Measurements from ENCODE around the gene SMIM45.

SMIM45 gene

DNA sequence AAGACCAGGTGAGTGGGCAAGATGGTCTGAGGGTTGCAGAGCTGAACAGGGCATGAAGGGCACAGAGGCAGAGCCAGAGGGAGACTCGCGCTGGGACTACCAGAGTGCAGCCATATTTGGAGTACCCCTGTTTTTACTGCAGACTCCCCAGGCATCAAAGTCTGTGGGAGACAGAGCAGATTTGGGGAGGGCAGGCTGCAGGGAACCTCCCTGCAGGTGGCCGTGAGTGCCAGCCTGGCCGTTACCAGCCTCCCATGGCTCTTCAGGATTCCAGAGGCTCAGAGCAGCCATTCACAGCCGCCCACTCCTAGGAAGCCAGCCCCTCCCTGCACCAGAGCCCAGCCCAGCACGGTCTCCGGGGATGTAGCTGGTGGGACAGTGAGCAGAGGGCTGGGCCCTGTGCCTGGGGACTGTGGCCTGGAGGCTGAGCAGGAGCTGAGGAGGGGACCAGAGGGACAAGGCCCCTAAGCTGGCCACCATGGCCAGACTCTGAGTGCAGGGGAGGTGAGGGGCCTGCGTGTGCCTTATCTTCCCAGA, 17.2 kb downstream of the SMIM45 start, which contains the start of gene SEPTIN3:
Gene SEPTIN3, plus strand, starts transcription at position 334 of the 537 bp plus-strand sequence. CDS start 2,050 bp downstream, outside the sequence.
- DNase-seq (ENCODE audit: low spot score): no peak

DNA sequence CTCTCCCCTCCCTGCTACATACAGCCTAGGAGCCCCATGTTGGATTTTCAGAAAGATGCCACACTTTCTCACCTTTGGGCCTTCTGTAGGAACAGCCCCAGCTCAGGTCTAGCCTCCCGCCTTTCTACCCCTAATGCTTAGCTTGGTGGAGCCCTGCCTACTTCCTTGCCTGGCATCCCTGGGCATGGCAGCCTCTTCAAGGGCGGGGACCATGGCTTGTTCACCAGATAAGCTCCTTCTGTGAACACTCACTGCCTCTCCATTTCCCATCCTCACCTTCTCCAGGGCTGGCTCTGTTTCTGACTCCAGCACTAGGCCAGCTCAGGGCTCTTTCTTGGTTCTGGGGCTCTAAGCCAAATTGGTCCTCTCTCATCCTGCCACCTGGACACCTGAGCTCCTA, 18.7 kb downstream of the SMIM45 start:
- DNase-seq (ENCODE audit: low spot score): no peak

DNA sequence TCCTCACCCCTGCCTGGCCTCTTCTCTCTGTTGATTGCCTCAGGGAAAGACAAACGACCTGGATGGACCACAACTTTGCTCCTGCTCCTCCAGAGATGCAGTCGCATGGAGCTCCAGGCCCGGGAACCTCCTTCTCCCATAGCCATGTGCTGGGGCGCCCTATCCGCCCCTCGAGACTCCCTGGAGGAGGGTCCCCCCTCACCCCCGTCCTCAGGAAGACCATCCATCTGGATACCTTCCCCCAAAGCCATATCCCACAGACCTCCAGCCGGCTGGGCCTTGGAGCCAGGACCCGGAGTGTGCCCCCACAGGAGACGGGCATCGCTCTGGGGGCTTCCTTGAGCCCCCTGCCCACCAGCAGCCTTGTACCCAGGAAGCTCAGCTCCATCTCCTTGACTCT, 19.5 kb downstream of the SMIM45 start:
- no peak for DNase-seq (ENCODE audit: low spot score)

DNA sequence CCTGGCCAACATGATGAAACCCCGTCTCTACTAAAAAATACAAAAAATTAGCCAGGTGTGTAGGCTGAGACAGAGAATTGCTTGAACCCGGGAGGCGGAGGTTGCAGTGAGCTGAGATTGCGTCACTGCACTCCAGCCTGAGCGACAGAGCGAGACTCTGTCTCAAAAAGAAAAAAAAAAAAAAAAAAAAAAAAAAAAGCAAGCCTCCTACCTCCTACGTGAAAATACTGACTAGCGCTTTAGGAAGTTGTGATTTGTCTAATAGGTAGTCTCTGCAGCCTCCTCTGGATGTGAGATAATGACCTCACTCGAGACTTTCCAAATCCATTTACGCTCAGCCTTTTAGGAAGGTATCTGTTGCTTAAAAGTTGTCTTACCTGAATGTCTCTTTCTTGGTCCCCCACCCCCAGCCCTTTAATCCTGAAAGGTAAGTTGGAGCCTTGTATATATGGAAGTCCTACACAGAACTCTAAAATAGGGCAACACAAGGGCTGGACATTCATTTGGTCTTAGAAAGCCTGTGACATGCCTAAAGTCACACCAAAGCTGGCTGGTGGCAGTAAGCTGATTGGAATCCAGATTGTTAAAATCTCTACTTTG, 22.8 kb downstream of the SMIM45 start:
- no peak for DNase-seq (ENCODE audit: low spot score)

DNA sequence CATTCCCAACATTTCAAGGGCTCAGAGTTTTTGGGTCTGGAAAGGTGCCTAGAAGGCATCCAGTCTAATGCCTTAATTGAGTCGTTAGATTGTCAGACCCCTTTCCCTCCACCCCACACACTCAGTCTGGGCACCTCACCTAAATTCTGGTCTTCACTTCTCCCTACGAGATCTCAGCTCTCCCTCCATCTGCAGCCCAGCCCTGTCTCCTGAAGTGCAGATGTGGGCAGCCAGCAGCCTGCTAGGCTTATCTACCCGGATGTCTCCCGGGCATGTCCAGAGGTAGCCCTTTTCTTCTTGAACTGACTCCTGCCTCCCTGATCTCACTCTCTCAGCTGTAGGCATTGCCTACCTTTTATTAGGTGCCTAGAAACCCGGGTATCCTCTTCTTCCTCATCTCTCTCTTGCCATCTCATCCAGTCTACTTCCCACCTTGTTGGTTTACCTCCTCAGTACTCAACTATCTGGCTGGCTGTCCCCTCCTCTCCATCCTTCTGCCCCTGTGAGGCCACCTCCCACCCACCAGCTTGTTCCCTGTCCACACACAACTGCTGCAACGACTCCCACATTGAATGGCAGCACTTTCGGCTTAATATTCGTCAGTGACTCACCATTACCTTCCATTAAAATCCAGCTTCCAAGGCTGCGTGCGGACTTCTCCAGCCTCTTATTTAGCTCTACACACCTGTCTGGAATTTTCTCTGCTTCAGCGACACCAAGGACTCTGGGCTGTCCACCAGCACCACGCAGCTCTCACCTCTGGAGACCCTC, 23.5 kb downstream of the SMIM45 start:
- DNase-seq (ENCODE audit: low spot score): no peak

DNA sequence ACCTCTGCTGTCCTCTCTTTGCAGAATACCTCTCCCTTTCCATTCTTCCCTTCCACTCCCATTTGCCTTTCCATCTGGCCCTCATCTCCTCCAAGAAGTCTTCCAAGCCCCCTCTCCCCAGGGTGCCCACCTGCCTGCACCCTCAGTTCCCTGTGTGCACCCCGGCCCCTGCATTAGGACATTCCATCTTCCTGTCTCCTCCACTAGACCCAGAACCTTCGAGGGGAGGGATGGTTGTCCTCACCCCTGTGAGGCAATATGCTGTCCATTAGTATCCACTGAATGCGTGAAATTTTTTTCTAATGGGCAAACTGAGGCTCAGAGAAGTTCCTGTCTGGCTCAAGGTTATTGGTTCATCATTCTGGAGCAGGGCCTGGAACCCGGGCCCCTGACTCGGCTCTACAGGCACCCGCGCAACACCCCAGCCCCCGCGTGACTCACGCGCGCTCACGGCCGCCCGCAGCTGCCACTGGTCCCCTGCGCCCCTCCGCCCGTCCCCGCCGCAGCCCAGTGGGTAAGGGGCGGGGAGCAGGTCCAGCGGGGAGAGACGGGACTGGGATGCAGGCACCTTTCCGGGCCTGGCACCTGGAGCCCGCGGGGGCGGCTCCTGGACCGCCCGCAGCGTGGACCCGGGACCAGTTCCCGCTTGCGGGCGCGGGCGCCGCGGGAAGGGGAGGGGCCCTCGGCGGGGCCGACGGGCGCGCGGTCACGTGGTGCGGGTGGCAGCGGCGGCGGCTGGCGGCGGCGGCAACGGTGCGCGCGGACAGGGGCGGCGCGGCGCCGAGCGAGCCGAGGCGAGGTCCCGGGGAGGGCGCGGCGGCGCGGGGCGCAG, 24.3 kb downstream of the SMIM45 start:
- DNase-seq (ENCODE audit: low spot score): peak; percentile 64

DNA sequence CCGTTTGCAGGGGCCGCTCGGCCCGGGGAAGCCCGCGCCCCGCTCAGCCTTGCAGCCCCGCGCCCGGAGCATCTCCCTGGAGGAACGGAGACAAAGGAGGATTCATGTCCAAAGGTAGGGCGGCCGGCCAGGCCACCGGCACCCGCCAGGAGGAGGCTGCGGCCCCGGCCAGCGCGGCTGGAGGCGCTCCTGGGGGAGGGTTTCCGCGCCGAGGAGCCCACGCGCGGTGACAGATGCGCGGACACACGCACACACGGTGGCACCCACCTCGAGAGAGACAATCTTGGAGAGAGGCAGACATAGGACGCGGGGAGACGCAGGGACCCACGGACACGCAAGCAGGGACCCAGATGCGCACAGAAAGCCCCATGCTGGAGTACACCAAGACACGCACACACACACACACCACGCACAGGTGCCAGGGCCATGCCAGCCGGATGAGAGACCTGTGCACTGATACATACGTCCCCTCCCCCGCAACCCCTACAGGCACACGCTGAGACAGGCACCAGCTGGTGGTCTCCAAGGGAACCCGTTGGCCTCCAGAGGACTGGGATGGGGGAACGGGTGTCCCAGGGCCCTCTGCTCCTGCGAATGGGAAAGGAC, 25.1 kb downstream of the SMIM45 start:
- DNase-seq (ENCODE audit: low spot score): no peak

DNA sequence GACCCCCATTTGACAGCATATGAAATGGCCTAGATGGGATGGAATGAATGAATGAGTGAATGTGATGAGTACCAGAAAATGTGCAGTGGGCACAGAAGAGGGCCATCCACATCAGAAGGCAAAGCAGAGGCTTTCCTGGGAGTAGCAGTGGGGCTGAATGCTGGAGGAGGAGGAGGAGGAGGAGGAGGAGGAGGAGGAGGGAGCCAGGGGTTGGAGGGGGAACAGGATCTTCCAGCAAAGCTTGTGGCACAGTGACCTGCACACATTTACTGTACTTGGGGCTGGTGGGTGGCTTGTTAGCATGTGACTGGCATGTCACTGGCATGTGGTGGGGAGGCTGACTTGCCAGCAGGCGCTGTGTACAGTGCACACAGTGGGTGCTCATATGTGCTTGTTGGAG, 26.8 kb downstream of the SMIM45 start:
- no peak for DNase-seq (ENCODE audit: low spot score)

DNA sequence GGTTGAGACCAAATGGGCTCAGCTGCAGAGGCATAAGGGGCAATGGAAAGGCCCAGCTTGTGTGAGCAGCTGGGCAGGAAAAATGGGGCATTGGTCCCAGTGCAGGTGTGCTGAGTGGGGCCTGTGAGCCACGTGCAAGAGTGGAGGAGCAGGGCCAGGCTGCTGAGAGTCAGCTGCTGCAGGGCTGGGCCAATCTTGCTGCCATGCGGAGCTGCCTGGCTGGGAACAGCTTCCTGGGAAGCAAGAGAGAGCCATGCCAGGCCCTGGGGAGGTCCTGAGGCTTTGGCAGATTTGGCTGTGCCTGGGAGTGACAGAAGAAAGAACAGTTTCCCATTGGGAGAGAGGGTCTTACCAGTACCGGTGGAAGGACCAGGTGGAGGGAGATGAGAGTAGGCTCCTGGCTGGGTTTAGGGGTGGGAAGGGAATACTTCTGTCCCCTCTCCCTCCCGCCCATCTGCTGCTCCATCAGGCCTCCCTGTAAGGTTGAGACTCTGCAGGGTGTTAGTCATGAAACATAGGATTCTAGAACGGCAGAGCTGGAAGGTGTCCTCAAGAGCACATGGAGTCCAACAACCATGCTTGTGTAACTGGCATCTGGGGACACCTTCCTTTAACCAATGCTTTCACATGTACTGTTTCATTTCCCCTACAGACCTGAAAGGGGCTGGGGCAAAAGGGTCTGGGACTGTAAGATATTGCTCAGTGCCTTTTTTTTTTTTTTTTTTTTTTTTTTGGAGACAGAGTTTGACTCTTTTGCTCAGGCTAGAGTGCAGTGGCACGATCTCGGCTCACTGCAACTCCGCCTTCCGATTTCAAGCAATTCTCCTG, 27.7 kb downstream of the SMIM45 start:
- DNase-seq (ENCODE audit: low spot score): no peak

DNA sequence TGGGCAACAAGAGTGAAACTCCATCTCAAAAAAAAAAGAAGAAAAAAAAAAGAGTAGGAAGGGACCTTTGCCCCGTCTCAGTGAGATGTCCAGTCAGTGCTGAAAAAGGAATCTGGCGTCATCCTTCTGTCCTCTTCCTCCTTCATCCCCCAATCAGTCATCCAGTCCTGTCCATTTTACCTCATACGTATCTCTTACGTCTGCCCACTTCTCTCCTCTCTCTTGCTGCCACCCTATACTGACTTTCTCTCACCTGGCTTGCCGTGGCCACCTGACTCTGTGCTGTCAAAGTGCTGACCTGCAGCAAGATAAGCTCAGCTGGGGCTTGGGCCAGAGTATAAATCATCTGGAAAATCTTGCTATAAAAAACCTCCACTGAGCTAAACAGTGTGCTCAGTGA, 30.9 kb downstream of the SMIM45 start:
- DNase-seq (ENCODE audit: low spot score): no peak

DNA sequence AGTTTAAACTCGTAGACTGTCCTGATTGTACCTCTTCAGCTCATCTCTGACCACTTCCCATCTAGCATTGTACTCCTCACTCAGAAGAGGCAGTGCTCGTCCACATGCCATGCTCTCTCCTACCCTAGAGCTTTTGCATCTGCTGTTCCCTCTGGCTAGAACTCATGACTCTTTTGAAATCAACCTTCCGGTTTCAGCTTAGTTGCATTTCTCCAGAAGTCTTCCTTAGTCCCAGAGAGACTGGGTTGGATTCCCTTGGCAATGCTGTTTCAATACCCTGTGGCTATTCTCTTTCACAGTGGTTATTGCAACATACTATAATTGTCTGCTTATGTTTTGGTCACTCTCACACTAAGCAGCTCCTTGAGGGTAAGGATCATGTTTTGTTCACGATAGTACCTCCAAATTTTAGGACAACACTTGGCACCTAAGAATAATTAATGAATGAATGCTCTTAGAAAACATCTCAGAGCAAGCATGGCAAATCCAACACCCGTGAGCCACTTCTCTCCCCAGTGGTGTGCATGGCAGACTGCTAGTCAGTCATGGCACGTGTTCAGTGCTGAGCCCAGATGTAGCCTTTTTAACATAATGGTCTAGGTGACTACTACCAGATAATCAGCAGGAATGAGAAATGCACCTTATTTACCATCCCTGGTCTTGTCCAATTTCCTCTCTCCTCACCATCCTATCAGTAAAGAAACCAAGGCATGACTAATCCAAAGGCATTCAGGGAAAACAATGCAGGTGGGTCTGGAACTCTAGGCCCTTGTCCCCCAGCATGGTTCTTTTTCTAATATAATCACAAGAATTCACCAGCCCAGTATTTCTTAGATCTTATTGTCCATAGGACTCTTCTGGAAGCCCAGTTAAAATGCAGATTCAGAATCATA, 31.8 kb downstream of the SMIM45 start:
- peak; percentile 64 for DNase-seq (ENCODE audit: low spot score)

DNA sequence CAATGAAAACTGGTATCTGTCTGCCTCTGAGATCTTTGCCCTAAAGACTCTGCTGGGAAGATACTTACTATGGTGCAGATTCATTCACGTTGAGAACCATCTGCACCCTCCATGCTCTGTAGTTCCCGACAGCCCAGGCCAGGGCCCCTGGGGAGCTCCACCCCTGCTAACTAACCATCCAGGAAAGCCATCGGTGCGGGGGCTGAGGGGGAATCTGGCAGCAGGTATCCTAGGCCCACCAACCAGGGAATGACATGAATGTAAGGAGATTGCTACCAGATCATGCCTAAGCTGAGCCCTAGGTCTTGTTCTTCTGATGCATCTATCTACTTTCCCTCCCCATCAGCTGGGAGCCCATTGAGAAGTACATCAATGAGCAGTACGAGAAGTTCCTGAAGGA, 35.3 kb downstream of the SMIM45 start:
- DNase-seq (ENCODE audit: low spot score): no peak

DNA sequence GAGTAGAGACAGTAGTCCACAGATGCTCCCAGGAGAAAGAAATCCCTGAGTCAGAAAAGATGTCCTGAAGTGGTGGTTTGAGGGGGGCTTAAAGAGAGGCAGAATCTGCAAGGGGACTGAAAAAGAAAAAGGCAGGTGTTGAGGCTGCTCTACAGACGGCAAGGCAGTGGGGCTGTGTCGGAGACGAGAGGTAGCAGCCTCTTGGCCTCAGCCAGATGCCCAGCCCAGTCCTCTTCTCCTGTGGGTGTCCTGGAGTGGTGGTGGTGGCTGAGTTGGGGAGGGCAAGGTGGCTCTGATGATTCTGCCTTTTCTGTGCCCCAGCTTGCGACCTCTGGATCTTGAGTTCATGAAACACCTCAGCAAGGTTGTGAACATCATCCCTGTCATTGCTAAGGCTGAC, 37.3 kb downstream of the SMIM45 start:
- no peak for DNase-seq (ENCODE audit: low spot score)

DNA sequence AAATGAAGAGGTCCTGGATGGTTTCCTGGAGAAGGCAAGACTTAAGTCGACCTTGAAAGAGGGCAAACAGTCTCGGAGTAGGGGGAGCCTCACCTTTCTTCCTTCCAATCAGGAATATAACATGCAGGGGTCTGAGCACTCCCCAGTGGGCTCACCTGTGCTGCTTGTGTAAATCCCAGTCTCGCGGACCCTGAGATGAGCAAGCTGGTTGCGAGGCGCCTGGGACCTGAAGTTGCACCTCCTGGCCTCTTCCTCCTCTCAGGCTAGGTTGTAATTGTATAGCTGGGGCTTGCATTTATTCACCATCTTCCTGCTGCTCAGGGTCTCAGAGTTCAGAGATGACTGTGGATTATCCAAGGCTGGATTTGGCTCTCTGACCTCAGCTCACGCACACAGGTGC, 39.2 kb downstream of the SMIM45 start:
- peak; percentile 2 for DNase-seq (ENCODE audit: low spot score)

DNA sequence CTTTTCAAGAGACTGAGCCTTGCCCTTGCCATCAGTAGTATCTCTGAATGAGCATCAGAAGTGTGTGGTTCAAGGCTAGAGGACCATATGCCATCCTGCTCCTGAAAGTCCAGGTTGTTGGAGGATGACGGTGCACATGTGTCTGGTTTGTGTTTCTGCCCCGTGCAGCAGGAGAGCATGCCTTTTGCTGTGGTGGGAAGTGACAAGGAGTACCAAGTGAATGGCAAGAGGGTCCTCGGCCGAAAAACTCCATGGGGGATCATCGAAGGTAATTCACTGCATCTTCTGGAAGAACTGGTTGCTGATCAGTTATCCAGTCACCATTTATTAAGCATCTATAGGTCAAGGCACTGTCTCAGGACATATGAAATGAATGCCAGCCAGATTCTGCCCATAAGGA, 40.5 kb downstream of the SMIM45 start:
- DNase-seq (ENCODE audit: low spot score): peak; percentile 5

DNA sequence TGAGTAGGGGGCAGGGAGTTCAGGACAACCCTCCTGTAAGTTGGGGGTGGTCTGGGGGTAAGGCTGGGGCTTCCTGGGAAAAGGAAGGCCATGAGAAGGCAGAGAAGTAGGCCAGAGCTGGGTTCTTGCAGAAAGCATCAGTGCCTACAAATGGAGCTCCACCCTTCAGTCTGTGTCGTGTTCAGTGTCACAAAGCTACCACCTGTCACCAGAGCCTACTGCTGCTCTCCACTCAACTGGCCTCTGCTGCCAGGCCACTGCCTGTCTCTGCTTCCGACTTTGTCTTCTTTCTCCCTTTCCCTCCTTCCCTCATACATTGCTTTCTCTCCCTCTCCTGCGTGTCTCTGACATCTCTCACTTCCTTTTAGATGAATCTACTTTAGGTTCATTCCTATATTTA, 43.3 kb downstream of the SMIM45 start:
- DNase-seq (ENCODE audit: low spot score): peak; percentile 5

DNA sequence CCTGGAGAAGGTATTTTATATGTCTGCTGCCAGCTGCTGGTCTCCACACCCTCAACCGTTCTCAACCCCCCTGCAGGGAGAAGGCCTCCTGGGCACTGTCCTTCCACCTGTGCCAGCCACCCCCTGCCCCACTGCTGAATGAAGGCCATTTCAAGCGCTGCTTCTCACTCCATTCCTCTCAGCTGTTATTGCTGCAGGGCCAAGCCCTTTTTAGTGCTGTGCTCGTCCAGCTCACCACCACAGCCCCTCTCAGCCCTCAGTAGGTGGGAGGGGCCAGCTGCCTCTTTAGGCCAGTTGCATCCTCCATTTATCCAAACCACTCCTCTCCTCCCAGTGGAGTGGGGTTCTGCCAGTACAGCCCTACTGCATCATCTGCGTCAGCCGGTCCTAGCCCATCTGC, 44.9 kb downstream of the SMIM45 start:
- peak; percentile 3 for DNase-seq (ENCODE audit: low spot score)

DNA sequence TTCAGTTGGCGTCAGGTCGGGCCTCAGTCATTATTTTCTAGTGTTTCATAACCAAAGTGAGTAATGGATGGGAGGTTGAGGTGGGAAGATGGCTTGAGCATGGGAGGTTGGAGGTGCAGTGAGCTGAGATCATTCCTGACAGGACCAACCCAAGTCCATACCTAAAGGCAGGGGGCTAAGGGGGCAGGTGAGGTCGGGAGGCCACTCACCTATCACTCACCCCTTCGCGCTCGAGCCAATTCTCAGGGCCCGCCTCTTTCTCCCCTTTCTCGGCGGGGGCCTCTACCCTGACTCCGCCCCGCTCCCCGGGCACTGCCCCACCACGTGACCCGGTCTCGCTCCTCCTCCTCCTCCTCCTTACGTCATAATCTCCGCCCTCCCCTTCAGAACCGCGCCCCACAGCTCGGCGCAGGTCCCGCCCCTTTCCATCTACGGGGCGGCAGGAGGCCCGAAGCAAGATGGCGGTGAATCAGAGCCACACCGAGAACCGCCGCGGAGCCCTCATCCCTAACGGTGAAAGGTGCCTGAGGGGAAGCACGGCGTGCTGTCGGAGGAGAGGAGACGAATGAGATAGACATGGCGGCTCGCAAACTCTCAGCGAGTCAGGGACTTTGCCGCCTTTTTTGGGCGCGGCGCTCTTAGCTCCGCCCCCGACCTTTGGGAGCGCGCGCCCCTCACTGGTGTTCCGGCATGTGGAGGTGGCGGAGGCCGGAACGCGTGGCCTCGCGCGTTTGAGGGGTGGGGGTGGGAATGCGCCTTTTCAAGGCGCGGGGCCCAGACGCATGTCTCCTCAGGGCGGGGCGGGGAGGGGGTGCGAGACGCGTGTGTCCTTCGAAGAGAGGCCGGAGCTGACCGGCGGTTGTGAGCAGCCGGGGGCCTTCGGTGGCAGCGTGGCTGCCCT, 46.7 kb downstream of the SMIM45 start, which contains the start of gene WBP2NL:
Gene WBP2NL, plus strand, starts transcription at position 428 of the 901 bp plus-strand sequence. Its CDS starts 31 bp downstream, at position 459.
- peak; percentile 93 for DNase-seq (ENCODE audit: low spot score)

DNA sequence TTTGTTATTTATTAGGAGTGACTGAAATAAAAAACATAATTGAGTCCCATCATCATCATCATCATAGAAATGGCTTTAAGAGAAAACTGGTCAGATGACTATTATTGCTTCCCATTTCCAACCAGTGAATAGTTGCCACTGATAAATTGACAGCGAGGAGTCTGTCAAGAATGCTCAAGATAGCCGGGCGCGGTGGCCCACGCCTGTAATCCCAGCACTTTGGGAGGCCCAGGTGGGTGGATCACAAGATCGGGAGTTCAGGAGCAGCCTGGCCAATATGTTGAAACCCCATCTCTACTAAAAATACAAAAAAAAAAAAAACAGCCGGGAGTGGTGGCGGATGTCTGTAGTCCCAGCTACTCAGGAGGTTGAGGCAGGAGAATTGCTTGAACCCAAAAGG, 48.5 kb downstream of the SMIM45 start:
- no peak for DNase-seq (ENCODE audit: low spot score)

All from AG20443 (cell line).